IMR-90 (cell line): Measurements from ENCODE around the gene USP12.

Experiments
- BHLHE40 ChIP-seq: fragments of 150-350 bp; IDR thresholded peaks from 2 replicates; pipeline ENCODE4 v1.6.1; 2016; ENCODE audit warnings: mild to moderate bottlenecking, low read depth, low read length
- CHD1 ChIP-seq: IDR thresholded peaks from 2 replicates; pipeline ENCODE4 v1.6.1; 2012; ENCODE audit warnings: low read depth, low read length, improper control_type of control experiment
- FOS ChIP-seq: fragments of 150-350 bp; IDR thresholded peaks from 2 replicates; pipeline ENCODE4 v1.6.1; 2016; ENCODE audit warnings: low read depth, low read length
- MAFK ChIP-seq: IDR thresholded peaks from 2 replicates; pipeline ENCODE4 v1.6.1; 2012; ENCODE audit warnings: low read depth, low read length, improper control_type of control experiment
- MXI1 ChIP-seq: IDR thresholded peaks from 2 replicates; pipeline ENCODE4 v1.6.1; 2012; ENCODE audit warnings: low read depth, mild to moderate bottlenecking, low read length, moderate library complexity, borderline replicate concordance
- POLR2A ChIP-seq: IDR thresholded peaks from 2 replicates; pipeline ENCODE4 v1.6.1; 2012; ENCODE audit warnings: mild to moderate bottlenecking, low read depth, low read length
- RAD21 ChIP-seq: IDR thresholded peaks from 2 replicates; pipeline ENCODE4 v1.6.1; 2012; ENCODE audit warnings: low read length, improper control_type of control experiment
- RCOR1 ChIP-seq: IDR thresholded peaks from 2 replicates; pipeline ENCODE4 v1.6.1; 2012; ENCODE audit warnings: mild to moderate bottlenecking, low read length, improper control_type of control experiment; ENCODE audit not compliant: insufficient replicate concordance
- RFX5 ChIP-seq: IDR thresholded peaks from 2 replicates; pipeline ENCODE4 v1.8.0; 2012; ENCODE audit warnings: low read depth, mild to moderate bottlenecking, low read length, moderate library complexity
- TF ChIP-seq, protein P1 (sequence below): conservative IDR thresholded peaks from 2 replicates; pipeline ENCODE4 v1.5.1; 2012; ENCODE audit warnings: mild to moderate bottlenecking, low read depth, low read length, improper control_type of control experiment
- TF ChIP-seq, protein P2 (sequence below): fragments of 150-350 bp; IDR thresholded peaks from 2 replicates; pipeline ENCODE4 v1.6.1; 2017; ENCODE audit warnings: mild to moderate bottlenecking, antibody characterized with exemption, low read length, low read depth

GRCh38 chr13:27055526-27055925, 116.1 kb downstream of the USP12 start:
- TF ChIP-seq, protein P1, sequence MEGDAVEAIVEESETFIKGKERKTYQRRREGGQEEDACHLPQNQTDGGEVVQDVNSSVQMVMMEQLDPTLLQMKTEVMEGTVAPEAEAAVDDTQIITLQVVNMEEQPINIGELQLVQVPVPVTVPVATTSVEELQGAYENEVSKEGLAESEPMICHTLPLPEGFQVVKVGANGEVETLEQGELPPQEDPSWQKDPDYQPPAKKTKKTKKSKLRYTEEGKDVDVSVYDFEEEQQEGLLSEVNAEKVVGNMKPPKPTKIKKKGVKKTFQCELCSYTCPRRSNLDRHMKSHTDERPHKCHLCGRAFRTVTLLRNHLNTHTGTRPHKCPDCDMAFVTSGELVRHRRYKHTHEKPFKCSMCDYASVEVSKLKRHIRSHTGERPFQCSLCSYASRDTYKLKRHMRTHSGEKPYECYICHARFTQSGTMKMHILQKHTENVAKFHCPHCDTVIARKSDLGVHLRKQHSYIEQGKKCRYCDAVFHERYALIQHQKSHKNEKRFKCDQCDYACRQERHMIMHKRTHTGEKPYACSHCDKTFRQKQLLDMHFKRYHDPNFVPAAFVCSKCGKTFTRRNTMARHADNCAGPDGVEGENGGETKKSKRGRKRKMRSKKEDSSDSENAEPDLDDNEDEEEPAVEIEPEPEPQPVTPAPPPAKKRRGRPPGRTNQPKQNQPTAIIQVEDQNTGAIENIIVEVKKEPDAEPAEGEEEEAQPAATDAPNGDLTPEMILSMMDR: no peak
- TF ChIP-seq MAFK (no peak), CHD1 (no peak), POLR2A (no peak), RAD21 (no peak), RCOR1 (no peak), MXI1 (no peak), RFX5 (no peak), BHLHE40 (no peak), FOS (no peak)
- TF ChIP-seq, protein P2, sequence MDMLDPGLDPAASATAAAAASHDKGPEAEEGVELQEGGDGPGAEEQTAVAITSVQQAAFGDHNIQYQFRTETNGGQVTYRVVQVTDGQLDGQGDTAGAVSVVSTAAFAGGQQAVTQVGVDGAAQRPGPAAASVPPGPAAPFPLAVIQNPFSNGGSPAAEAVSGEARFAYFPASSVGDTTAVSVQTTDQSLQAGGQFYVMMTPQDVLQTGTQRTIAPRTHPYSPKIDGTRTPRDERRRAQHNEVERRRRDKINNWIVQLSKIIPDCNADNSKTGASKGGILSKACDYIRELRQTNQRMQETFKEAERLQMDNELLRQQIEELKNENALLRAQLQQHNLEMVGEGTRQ: no peak
